ENCODE measurements around the gene KCNK2. TPM values are rescaled to one million over a fixed set of nuclear protein-coding genes. Genes with fewer than 3 reads are reported as not detected.

KCNK2 gene
- total RNA-seq, 1 experiment from 2014 or later: 0.44 TPM

DNA sequence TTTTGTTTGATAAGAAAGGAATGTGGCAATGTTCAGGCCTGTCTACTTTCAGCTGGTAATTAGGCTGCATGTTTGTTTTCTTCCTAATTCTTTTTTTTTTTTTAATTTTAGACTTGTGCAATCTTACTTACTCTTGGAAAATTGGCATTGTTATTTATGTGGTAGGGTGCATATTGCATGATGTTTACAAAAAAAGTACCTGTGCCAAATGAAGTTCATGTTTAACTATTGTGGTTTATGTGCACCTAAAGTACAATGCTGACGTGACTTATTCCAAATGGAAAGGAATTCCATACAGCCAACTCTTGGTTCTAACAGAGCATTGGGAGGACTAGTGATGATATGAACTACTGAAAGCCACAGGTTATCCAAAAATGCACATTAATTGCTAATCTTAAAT, 51.0 kb downstream of the KCNK2 start:
- Histone ChIP-seq H3K79me2 (ENCODE audit: insufficient read depth, low read length) (no peaks in the 10 kb centered on the region), H3K79me1 (ENCODE audit: insufficient read depth, low read depth, low read length, poor library complexity, severe bottlenecking) (no peaks in the 10 kb centered on the region), H4K91ac (ENCODE audit: insufficient read length, low read depth, low read length) (no peak overlapping the region), H3K18ac (ENCODE audit: insufficient read length, low read depth, low read length) (no peak overlapping the region), H4K8ac (replicated peaks; ENCODE audit: insufficient read length, low read depth, low read length) (no peak overlapping the region), H2BK5ac (ENCODE audit: insufficient read length, low read length) (no peak overlapping the region), H2BK15ac (ENCODE audit: low read depth, low read length) (no peak overlapping the region), H2BK120ac (ENCODE audit: low read depth, low read length, poor library complexity, severe bottlenecking) (no peak overlapping the region), H3K4ac (ENCODE audit: low read depth, low read length) (no peak overlapping the region), H3K9me3 (ENCODE audit: control insufficient read depth, low read depth, low read length) (no peaks in the 10 kb centered on the region), H4K20me1 (ENCODE audit: control insufficient read depth, insufficient read depth, insufficient read length) (no peaks in the 10 kb centered on the region), H2BK20ac (ENCODE audit: low read depth, low read length, poor library complexity, severe bottlenecking) (no peak overlapping the region), H3K4me1 (ENCODE audit: insufficient read depth, low read length) (no peaks in the 10 kb centered on the region), H3K4me2 (ENCODE audit: insufficient read depth, insufficient read length, low read length) (no peak overlapping the region), H3K23me2 (ENCODE audit: insufficient read length, low read depth, low read length, poor library complexity, severe bottlenecking) (no peaks in the 10 kb centered on the region), H3K14ac (ENCODE audit: insufficient read depth, low read length) (no peak overlapping the region), H3T11ph (ENCODE audit: low read length) (no peak overlapping the region), H3K9ac (ENCODE audit: extremely low read depth, insufficient read length, low read length) (no peak overlapping the region), H2AFZ (ENCODE audit: low read length) (no peak overlapping the region), H2BK12ac (ENCODE audit: insufficient read length, low read depth, low read length) (no peak overlapping the region), H3K27me3 (ENCODE audit: insufficient read depth, low read length) (no peaks in the 10 kb centered on the region), H4K5ac (ENCODE audit: insufficient read length, low read depth, low read length) (no peak overlapping the region), H2AK5ac (ENCODE audit: insufficient read length, low read length) (no peak overlapping the region), H3K27ac (ENCODE audit: insufficient read length, low read depth, low read length) (no peak overlapping the region), H3K56ac (ENCODE audit: insufficient read length, low read depth, low read length) (no peak overlapping the region), H3K23ac (ENCODE audit: insufficient read length, low read depth, low read length) (no peak overlapping the region)
- Mint-ChIP-seq H3K36me3 (ENCODE audit: insufficient read depth in 1 of 3, low read depth in 3 of 3) (no peaks in the 10 kb centered on the region), H3K4me3 (no peak overlapping the region), H3K4me1 (no peaks in the 10 kb centered on the region), H3K27me3 (ENCODE audit: low read depth) (no peaks in the 10 kb centered on the region), H3K27ac (no peak overlapping the region), H3K9me3 (no peaks in the 10 kb centered on the region; a peak in 1 of 5 replicates)
- no peak for DNase-seq
- TF ChIP-seq, protein P1, sequence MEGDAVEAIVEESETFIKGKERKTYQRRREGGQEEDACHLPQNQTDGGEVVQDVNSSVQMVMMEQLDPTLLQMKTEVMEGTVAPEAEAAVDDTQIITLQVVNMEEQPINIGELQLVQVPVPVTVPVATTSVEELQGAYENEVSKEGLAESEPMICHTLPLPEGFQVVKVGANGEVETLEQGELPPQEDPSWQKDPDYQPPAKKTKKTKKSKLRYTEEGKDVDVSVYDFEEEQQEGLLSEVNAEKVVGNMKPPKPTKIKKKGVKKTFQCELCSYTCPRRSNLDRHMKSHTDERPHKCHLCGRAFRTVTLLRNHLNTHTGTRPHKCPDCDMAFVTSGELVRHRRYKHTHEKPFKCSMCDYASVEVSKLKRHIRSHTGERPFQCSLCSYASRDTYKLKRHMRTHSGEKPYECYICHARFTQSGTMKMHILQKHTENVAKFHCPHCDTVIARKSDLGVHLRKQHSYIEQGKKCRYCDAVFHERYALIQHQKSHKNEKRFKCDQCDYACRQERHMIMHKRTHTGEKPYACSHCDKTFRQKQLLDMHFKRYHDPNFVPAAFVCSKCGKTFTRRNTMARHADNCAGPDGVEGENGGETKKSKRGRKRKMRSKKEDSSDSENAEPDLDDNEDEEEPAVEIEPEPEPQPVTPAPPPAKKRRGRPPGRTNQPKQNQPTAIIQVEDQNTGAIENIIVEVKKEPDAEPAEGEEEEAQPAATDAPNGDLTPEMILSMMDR (conservative IDR thresholded peaks at IDR 0.05): no peak
- WGBS (ENCODE audit: extremely low coverage, insufficient read length, low lambda C conversion rate): no CpG with 5 or more reads among the region's 1 CpG
